A549 (cell line): ENCODE results near the gene TRAM2. TPM values are rescaled to one million over a fixed set of nuclear protein-coding genes. Genes with fewer than 3 reads are reported as not detected.

ENCODE experiments used
- ATAC-seq, 2 experiments: fragments of 200-7000 bp in 1 of 2; fragments of >200 bp in 1 of 2; cut with Nextera tagmentation in 1 of 2; cut with Tn5 transposase in 1 of 2; 3 replicates each; pipeline versions ENCODE4 v1.8.0 to v1.9.1; 2018 to 2020; ENCODE audit warnings: mild to moderate bottlenecking in 1 of 2, moderate library complexity in 1 of 2
- CTCF ChIA-PET: fragments of 300-600 bp; sonication (Branson Sonifier 250); formaldehyde crosslinking; extraction: SDS; loops from one replicate; lab custom pipeline; 2021; ENCODE audit warnings: antibody characterized with exemption, inconsistent platforms; lab: Yijun Ruan, JAX
- POLR2A ChIA-PET: fragments of 350-600 bp; formaldehyde crosslinking; extraction: SDS; loops from one replicate; lab custom pipeline; 2021; ENCODE audit warnings: antibody characterized with exemption, inconsistent platforms; lab: Yijun Ruan, JAX
- DNase-seq, 2 experiments: peaks; one replicate each; pipeline versions ENCODE4 v3.0.0 to v3.0.0-alpha.2; 2011 to 2016; ENCODE audit warnings: low read depth in 1 of 2, low spot score in 1 of 2
- FAIRE-seq: peaks from 2 replicates; lab custom pipeline; 2011; peaks lifted over from hg19 to GRCh38; lab: Jason Lieb, UNC
- H3K27ac ChIP-seq, 2 experiments: fragments of >200 bp; sonication (Bioruptor Twin); formaldehyde crosslinking; 3 replicates each; pipeline ENCODE4 v1.5.1; 2016 to 2017
- H3K4me1 ChIP-seq: fragments of >200 bp; sonication (Bioruptor Twin); formaldehyde crosslinking; 3 replicates; pipeline ENCODE4 v1.6.1; 2016
- H3K4me2 ChIP-seq: fragments of >200 bp; sonication (Bioruptor Twin); formaldehyde crosslinking; 3 replicates; pipeline ENCODE4 v1.6.1; 2016
- H3K4me3 ChIP-seq: fragments of >200 bp; sonication (Bioruptor Twin); formaldehyde crosslinking; 3 replicates; pipeline ENCODE4 v1.5.1; 2016
- H3K9me3 ChIP-seq: fragments of >200 bp; sonication (Bioruptor Twin); formaldehyde crosslinking; 3 replicates; pipeline ENCODE4 v1.6.1; 2016
- BCL3 ChIP-seq: fragments of >200 bp; sonication (Bioruptor Twin); formaldehyde crosslinking; IDR thresholded peaks from 3 replicates; pipeline ENCODE4 v1.6.1; 2016
- BHLHE40 ChIP-seq: IDR thresholded peaks from 2 replicates; pipeline ENCODE4 v1.6.1; 2012; ENCODE audit warnings: low read depth, low read length, inconsistent platforms
- CBX8 ChIP-seq: fragments of 200-600 bp; sonication (generic); IDR thresholded peaks from 2 replicates; pipeline ENCODE4 v1.6.1; 2016
- CEBPB ChIP-seq, 2 experiments: fragments of >200 bp in 1 of 2; sonication (Bioruptor Twin) in 1 of 2; formaldehyde crosslinking in 1 of 2; IDR thresholded peaks; 2 replicates each; pipeline ENCODE4 v1.6.1; 2012 to 2016
- CHD2 ChIP-seq: fragments of 150-350 bp; IDR thresholded peaks from 2 replicates; pipeline ENCODE4 v1.6.1; 2014; ENCODE audit warnings: low read length; ENCODE audit not compliant: partially characterized antibody
- CHD4 ChIP-seq: fragments of 200-600 bp; sonication (generic); IDR thresholded peaks from 2 replicates; pipeline ENCODE4 v1.6.1; 2016; ENCODE audit warnings: antibody characterized with exemption, mild to moderate bottlenecking, borderline replicate concordance
- E2F6 ChIP-seq: IDR thresholded peaks from 2 replicates; pipeline ENCODE4 v1.6.1; 2012; ENCODE audit warnings: low read depth, borderline replicate concordance
- EHMT2 ChIP-seq: fragments of 200-600 bp; sonication (generic); IDR thresholded peaks from 2 replicates; pipeline ENCODE4 v1.6.1; 2016; ENCODE audit warnings: antibody characterized with exemption, low read depth, mild to moderate bottlenecking, moderate library complexity
- EP300 ChIP-seq, 2 experiments: fragments of >200 bp; sonication (Bioruptor Twin); formaldehyde crosslinking; IDR thresholded peaks; 2 replicates in 1 of 2; 3 replicates in 1 of 2; pipeline ENCODE4 v1.6.1; 2016 to 2017
- FOSL2 ChIP-seq, 2 experiments: fragments of 450-650 bp in 1 of 2; fragments of >200 bp in 1 of 2; sonication (Bioruptor Twin) in 1 of 2; formaldehyde crosslinking; IDR thresholded peaks; 2 replicates each; pipeline versions ENCODE4 v1.5.0 to v1.6.1; 2016 to 2020; ENCODE audit warnings: mild to moderate bottlenecking in 1 of 2, moderate library complexity in 1 of 2
- GATA3 ChIP-seq: IDR thresholded peaks from 2 replicates; pipeline ENCODE4 v1.6.1; 2012; ENCODE audit warnings: borderline replicate concordance
- HDAC2 ChIP-seq: fragments of 200-600 bp; sonication (generic); IDR thresholded peaks from 2 replicates; pipeline ENCODE4 v1.6.1; 2016
- HEYL ChIP-seq: fragments of 250-450 bp; sonication (Bioruptor Pico); IDR thresholded peaks from 2 replicates; pipeline ENCODE4 v1.8.0; 2021; ENCODE audit warnings: mild to moderate bottlenecking, moderate library complexity
- HOXB5 ChIP-seq: fragments of 250-450 bp; sonication (Bioruptor Pico); IDR thresholded peaks from 2 replicates; pipeline ENCODE4 v1.5.0; 2020; ENCODE audit warnings: mild to moderate bottlenecking, moderate library complexity
- JUN ChIP-seq, 2 experiments: fragments of >200 bp; sonication (Bioruptor Twin); formaldehyde crosslinking; IDR thresholded peaks; 2 replicates in 1 of 2; 3 replicates in 1 of 2; pipeline ENCODE4 v1.6.1; 2016 to 2017
- KDM5A ChIP-seq: fragments of 200-600 bp; sonication (generic); IDR thresholded peaks from 2 replicates; pipeline ENCODE4 v1.6.1; 2016; ENCODE audit warnings: antibody characterized with exemption, mild to moderate bottlenecking
- NFE2L2 ChIP-seq: fragments of 150-350 bp; conservative IDR thresholded peaks from 2 replicates; pipeline ENCODE4 v1.6.1; 2014; ENCODE audit warnings: low read length
- NPAS2 ChIP-seq: fragments of 250-450 bp; sonication (Bioruptor Pico); IDR thresholded peaks from 2 replicates; pipeline ENCODE4 v1.8.0; 2022; ENCODE audit warnings: mild to moderate bottlenecking, moderate library complexity, borderline replicate concordance
- NR3C1 ChIP-seq: fragments of >200 bp; sonication (Bioruptor Twin); formaldehyde crosslinking; IDR thresholded peaks from 3 replicates; pipeline ENCODE4 v1.6.1; 2017
- POLR2A ChIP-seq: IDR thresholded peaks from 2 replicates; pipeline ENCODE4 v1.6.1; 2012; ENCODE audit warnings: mild to moderate bottlenecking, low read length
- RFX5 ChIP-seq: fragments of 450-650 bp; IDR thresholded peaks from 2 replicates; pipeline ENCODE4 v1.7.1; 2014; ENCODE audit warnings: antibody characterized with exemption, mild to moderate bottlenecking, moderate library complexity
- SREBF2 ChIP-seq: fragments of 450-650 bp; IDR thresholded peaks from 2 replicates; pipeline ENCODE4 v1.6.1; 2014; ENCODE audit warnings: mild to moderate bottlenecking, moderate library complexity
- TFCP2L1 ChIP-seq: fragments of 250-450 bp; sonication (Bioruptor Pico); IDR thresholded peaks from 2 replicates; pipeline ENCODE4 v1.5.0; 2021; ENCODE audit warnings: mild to moderate bottlenecking
- TP53 ChIP-seq: fragments of 250-450 bp; sonication (Bioruptor Pico); IDR thresholded peaks from 2 replicates; pipeline ENCODE4 v1.5.0; 2021; ENCODE audit warnings: mild to moderate bottlenecking, moderate library complexity
- USF2 ChIP-seq: fragments of 450-650 bp; IDR thresholded peaks from 2 replicates; pipeline ENCODE4 v1.6.1; 2014; ENCODE audit warnings: antibody characterized with exemption
- ZC3H11A ChIP-seq: fragments of 450-650 bp; IDR thresholded peaks from 2 replicates; pipeline ENCODE4 v1.6.1; 2014; ENCODE audit warnings: antibody characterized with exemption, mild to moderate bottlenecking
- ZNF302 ChIP-seq: fragments of 250-450 bp; sonication (Bioruptor Pico); IDR thresholded peaks from 2 replicates; pipeline ENCODE4 v1.9.0; 2021; ENCODE audit warnings: inconsistent platforms, mild to moderate bottlenecking, moderate library complexity
- ZSCAN20 ChIP-seq: fragments of 250-450 bp; sonication (Bioruptor Pico); IDR thresholded peaks from 2 replicates; pipeline ENCODE4 v1.8.0; 2022; ENCODE audit warnings: mild to moderate bottlenecking, moderate library complexity
- WGBS: methylation state at CpG from one replicate; pipeline ENCODE4 v1.1.6; 2017; ENCODE audit errors: missing lambda C conversion rate; 5-methylcytosine and 5-hydroxymethylcytosine counted together
- polyA plus RNA-seq, 4 experiments: library from polyadenylated mRNA; depleted of rRNA in 3 of 4; stranded (reverse); fragments of >200 nt; fragmentation: RNase III in 1 of 4; extraction: RNeasy Plus Mini Kit Qiagen cat#74134 plus additional on column Dnase treatment in 1 of 4; gene quantifications; 2 replicates in 3 of 4; 3 replicates in 1 of 4; pipeline ENCODE4 v1.2.3, GENCODE V29; 2011 to 2017
- TF ChIP-seq, protein P1 (sequence below): IDR thresholded peaks from 2 replicates; pipeline ENCODE4 v1.6.1; 2012

Gene TRAM2
- polyA plus RNA-seq, 2 of the 4 experiments (the other 2 are of a cell fraction): 16.4 to 25.4 TPM

- ChIA-PET CTCF (interaction anchor here (1.4 kb wide), 1 partner anchor 78 kb away, joined by 3 read pairs; no protein-coding TSS in a partner anchor), POLR2A (interaction anchor here (1.0 kb wide), 1 partner anchor 64 kb away, joined by 3 read pairs; no protein-coding TSS in a partner anchor)
- WGBS: 29% methylated on average over 3 of the region's 4 CpGs
- peak; percentile 78 to 84; a peak in 5 of 6 replicates for ATAC-seq
- H3K9me3 ChIP-seq: no peaks in the 10 kb centered on the region
- H3K4me3 ChIP-seq: no peak overlapping the region
- H3K27ac ChIP-seq: peak overlapping the region; percentile 94 to 96
- H3K4me2 ChIP-seq: peak overlapping the region; percentile 52
- no peak for FAIRE-seq
- peaks cover 72% of the 10 kb centered on the region for H3K4me1 ChIP-seq
- peak; percentile 18 to 43 for DNase-seq
- TF ChIP-seq CHD2 (no peak), FOSL2 (IDR thresholded peaks at IDR 0.05) (0 out of 2 replicates have a peak, but pooled peaks have one; percentile 13), FOSL2 (CRISPR knock-in tag; IDR thresholded peaks at IDR 0.05) (peak; percentile 42)
- TF ChIP-seq, protein P1, sequence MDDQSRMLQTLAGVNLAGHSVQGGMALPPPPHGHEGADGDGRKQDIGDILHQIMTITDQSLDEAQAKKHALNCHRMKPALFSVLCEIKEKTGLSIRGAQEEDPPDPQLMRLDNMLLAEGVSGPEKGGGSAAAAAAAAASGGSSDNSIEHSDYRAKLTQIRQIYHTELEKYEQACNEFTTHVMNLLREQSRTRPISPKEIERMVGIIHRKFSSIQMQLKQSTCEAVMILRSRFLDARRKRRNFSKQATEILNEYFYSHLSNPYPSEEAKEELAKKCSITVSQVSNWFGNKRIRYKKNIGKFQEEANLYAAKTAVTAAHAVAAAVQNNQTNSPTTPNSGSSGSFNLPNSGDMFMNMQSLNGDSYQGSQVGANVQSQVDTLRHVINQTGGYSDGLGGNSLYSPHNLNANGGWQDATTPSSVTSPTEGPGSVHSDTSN: no peak
- TF ChIP-seq, all 56 proteins: peak for 1
Observed at GRCh38 chr6:52512199-52512598, 64.7 kb downstream of the TRAM2 start.

GRCh38 chr6:52511572-52512151, 65.2 kb downstream of the TRAM2 start:
- Histone ChIP-seq H3K9me3 (no peaks in the 10 kb centered on the region), H3K27ac (peak overlapping the region; percentile 94 to 96), H3K4me1 (peaks cover 66% of the 10 kb centered on the region), H3K4me3 (no peak overlapping the region), H3K4me2 (peak overlapping the region; percentile 52)
- FAIRE-seq: no peak
- ChIA-PET POLR2A (no interaction called here), CTCF (interaction anchor here (1.4 kb wide), 1 partner anchor 79 kb away, joined by 3 read pairs; no protein-coding TSS in a partner anchor)
- TF ChIP-seq EHMT2 (no peak), KDM5A (no peak), NR3C1 (no peak), POLR2A (no peak), GATA3 (no peak), EP300 (IDR thresholded peaks at IDR 0.05) (no peak), ZNF302 (CRISPR knock-in tag) (no peak), CHD4 (no peak), CBX8 (no peak), JUN (IDR thresholded peaks at IDR 0.05) (no peak), HDAC2 (no peak), CEBPB (IDR thresholded peaks at IDR 0.05) (no peak), BHLHE40 (no peak)
- ATAC-seq: no peak
- DNase-seq: no peak
- WGBS: 85% methylated on average over 12 of the region's 12 CpGs

GRCh38 chr6:52511163-52511562, 65.7 kb downstream of the TRAM2 start:
- DNase-seq (no peak), FAIRE-seq (no peak), ATAC-seq (no peak)
- Histone ChIP-seq H3K4me3 (no peak overlapping the region), H3K27ac (peak overlapping the region; percentile 94 to 96; a peak in 5 of 6 replicates), H3K9me3 (no peaks in the 10 kb centered on the region), H3K4me1 (peaks cover 61% of the 10 kb centered on the region), H3K4me2 (peak overlapping the region; percentile 52; the same call in 1 of the 3 replicates)
- POLR2A ChIA-PET: no interaction called here
- TF ChIP-seq USF2: no peak
- TF ChIP-seq POLR2A: no peak
- no peak for TF ChIP-seq CBX8
- TF ChIP-seq BHLHE40: no peak
- no peak for TF ChIP-seq SREBF2
- 98% methylated on average over 10 of the region's 10 CpGs for WGBS
- CTCF ChIA-PET: interaction anchor here (0.6 to 1.4 kb wide), 2 partner anchors 79 to 131 kb away, joined by 3 read pairs; no protein-coding TSS in a partner anchor

- POLR2A ChIA-PET: no interaction called here
- TF ChIP-seq TFCP2L1 (CRISPR knock-in tag) (no peak), ZC3H11A (no peak), BCL3 (no peak), TP53 (no peak), BHLHE40 (no peak), RFX5 (no peak), GATA3 (no peak), NPAS2 (CRISPR knock-in tag) (no peak), HEYL (CRISPR knock-in tag) (no peak), NFE2L2 (no peak), CHD2 (no peak), E2F6 (no peak), ZSCAN20 (no peak), HOXB5 (CRISPR knock-in tag) (no peak), CHD4 (no peak)
- TF ChIP-seq, all 56 proteins: peak for 0
- FAIRE-seq (no peak), DNase-seq (no peak), ATAC-seq (no peak)
- no peaks in the 10 kb centered on the region for H3K9me3 ChIP-seq
- H3K4me3 ChIP-seq: no peak overlapping the region
- no peak overlapping the region for H3K4me2 ChIP-seq
- CTCF ChIA-PET: interaction anchor here (1.2 kb wide), 1 partner anchor 25 kb away, joined by 3 read pairs; no protein-coding TSS in a partner anchor
- H3K27ac ChIP-seq: 0 out of 6 replicates have a peak overlapping the region, but pooled peaks of 1 of the 2 experiments have one; percentile 25
- peaks cover 60% of the 10 kb centered on the region for H3K4me1 ChIP-seq
Observed at GRCh38 chr6:52510213-52510562, 66.7 kb downstream of the TRAM2 start.
